HUES48 (cell line): ENCODE data around the gene UNC13D.
"Not testable (repeated sequence)": the region's sequence is repeated elsewhere in the genome, so short reads cannot be mapped to it uniquely, and the experiment has no call there.

Experiments
- H3K27ac ChIP-seq: one replicate; pipeline ENCODE4 v1.7.0; 2013; ENCODE audit warnings: low read depth, low read length, inconsistent platforms
- H3K27me3 ChIP-seq: 2 replicates; pipeline ENCODE4 v1.6.1; 2013; ENCODE audit warnings: mild to moderate bottlenecking, low read length; ENCODE audit not compliant: control insufficient read depth, insufficient read depth
- H3K36me3 ChIP-seq: 2 replicates; pipeline ENCODE4 v1.6.1; 2013; ENCODE audit warnings: low read length; ENCODE audit not compliant: control insufficient read depth, insufficient read depth
- H3K4me1 ChIP-seq: 2 replicates; pipeline ENCODE4 v1.6.1; 2013; ENCODE audit warnings: mild to moderate bottlenecking, low read length; ENCODE audit not compliant: control insufficient read depth, insufficient read depth
- H3K4me3 ChIP-seq: 2 replicates; pipeline ENCODE4 v1.5.1; 2013; ENCODE audit warnings: mild to moderate bottlenecking, low read depth, low read length
- H3K9ac ChIP-seq: 2 replicates; pipeline ENCODE4 v1.6.1; 2013; ENCODE audit warnings: mild to moderate bottlenecking, low read depth, low read length, moderate library complexity
- H3K9me3 ChIP-seq: 2 replicates; pipeline ENCODE4 v1.6.1; 2013; ENCODE audit warnings: low read length; ENCODE audit not compliant: control insufficient read depth, insufficient read depth

Gene UNC13D

DNA sequence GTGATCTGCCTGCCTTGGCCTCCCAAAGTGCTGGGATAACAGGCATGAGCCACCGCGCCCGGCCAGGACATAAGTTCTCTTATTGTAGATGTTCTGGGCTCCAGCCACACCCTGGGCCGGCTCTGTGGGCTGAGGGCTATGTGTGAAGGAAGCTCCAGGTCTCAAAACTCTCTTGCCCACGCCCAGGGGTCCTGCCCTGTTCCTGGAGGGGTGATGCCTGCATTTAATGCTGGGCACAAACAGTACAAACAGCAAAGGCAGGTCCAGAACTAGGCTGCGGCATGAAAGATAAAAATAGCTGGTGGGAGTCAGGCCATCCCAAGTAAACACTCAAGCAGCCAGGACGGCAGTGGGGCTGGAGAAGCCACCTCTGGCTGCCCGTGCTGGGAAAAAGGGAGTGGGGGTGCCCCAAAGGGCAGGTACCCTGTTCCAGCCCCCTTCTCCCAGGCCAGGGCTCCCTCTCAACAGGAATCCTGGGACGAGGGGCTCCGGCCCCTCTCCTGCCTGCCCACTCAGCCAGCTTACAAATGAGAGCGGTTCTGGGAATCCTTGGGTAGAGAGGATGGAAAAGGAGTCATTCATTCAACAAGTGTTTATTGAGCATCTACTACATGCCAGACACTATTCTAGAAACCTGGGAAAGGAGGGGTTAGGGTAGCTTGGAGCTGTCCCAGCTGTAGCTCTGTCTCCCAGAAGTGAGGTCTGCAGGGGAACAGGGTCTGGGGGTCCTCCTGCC lies 29.6 kb upstream of the UNC13D start:
- Histone ChIP-seq H3K9me3 (no peaks in the 10 kb centered on the region), H3K27ac (no peak overlapping the region), H3K4me3 (no peak overlapping the region), H3K4me1 (peaks cover 11% of the 10 kb centered on the region; the same call in 1 of the 2 replicates), H3K36me3 (no peaks in the 10 kb centered on the region), H3K27me3 (peaks cover 21% of the 10 kb centered on the region), H3K9ac (no peak overlapping the region)

DNA sequence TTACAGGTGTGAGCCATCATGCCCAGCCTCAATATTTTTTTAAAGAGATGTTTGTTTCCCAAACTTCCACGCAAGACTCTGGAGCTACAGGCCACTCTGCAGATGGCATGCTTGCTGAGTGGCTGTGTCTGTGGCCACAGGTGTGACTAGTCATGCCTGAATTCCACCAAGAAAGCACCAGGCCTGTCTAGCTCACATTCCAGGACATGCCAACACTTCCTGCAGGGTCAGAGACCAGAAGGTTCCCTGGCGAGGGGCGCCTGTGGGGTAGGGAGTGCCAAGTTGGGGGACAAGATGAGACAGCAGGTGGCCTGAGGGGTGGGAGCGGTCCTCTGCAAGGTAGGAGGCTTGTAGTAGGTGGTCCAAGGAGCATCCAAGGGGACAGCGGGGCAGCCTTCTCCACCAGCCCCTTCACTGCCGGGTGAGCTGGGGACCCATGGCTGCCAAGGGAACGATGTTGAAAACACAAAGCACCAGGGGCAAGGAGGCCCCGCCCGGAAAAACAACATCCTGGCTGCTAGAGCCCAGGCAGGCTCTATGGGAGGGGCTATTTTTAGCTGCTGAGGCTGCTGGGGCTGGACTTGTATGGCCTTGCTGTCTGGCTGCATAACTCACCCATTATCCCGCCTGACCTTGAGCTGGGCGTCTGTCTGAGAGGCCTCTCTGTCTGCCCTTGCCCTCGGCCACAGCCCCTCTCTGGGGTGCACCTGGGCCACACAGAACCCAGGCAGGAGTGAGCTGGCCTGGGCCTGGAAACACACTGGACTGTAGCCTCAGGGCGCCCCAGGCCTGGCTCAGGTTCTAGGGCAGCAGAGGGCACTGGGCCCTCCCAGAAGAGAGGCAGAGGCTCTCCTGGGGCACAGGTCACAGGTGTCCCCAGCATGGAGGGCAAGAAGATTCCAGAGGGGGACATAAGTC lies 28.5 kb upstream of the UNC13D start:
- H3K36me3 ChIP-seq = no peaks in the 10 kb centered on the region
- peaks cover 11% of the 10 kb centered on the region; the same call in 1 of the 2 replicates for H3K4me1 ChIP-seq
- no peak overlapping the region for H3K27ac ChIP-seq
- H3K9me3 ChIP-seq = no peaks in the 10 kb centered on the region
- no peak overlapping the region for H3K9ac ChIP-seq
- peaks cover 12% of the 10 kb centered on the region for H3K27me3 ChIP-seq
- H3K4me3 ChIP-seq = no peak overlapping the region

DNA sequence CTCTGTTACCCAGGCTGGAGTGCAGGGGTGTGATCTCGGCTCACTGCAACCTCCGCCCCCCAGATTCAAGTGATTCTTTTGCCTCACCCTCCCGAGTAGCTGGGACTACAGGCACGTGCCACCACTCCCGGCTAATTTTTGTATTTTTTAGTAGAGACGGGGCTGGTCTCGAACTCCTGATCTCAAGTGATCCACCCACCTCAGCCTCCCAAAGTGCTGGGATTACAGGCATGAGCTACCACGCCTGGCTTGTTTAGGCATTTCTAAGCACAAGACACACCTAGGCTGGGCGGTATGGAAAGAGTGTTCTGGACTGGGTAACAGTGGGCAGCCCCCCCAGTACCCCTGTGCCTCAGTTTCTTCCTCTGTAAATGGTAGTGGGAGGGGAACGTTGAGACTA lies 26.0 kb upstream of the UNC13D start:
- not testable (repeated sequence) for H3K27me3 ChIP-seq, H3K4me1 ChIP-seq, H3K36me3 ChIP-seq, H3K27ac ChIP-seq, H3K9me3 ChIP-seq, H3K9ac ChIP-seq, H3K4me3 ChIP-seq

DNA sequence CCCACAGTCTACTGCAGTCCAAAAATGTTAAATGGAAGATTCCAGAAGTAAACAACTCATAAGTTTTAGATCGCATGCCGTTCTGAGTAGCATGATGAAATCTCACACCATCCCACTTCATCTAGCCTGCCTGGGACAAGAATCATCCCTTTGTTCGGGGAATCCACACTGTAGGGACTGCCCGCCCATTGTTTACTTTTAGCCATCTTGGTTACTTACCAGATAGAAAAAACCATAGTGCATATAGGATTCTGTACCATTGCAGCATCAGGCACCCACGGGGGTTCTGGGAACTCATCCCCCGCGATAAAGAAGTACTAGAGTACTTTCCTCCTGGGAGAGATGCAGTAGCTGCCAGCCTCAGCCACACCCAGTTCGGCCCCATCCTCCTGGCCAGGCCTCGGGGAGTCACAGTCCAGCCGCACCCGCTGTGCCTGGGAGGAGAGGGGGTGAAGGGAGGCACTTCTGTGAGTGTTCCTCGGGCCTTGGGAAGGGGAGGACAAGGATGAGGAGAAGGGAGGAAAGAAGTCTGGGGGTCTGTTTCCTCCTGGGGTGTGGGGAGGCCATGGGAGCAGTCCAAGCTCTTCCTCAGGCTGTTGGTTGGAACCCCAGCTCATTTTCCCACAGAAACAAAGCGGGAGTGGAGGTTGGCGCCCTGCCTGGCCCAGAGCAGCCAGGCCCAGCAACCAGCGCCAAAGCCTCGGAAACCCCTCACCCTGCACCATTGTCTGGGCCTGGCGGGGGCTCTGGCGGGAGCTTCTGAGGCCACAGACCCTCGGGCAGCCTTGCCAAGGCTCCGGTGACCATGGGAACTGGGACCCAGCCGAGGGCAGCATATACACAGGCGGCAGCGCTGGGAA lies 25.3 kb upstream of the UNC13D start:
- H3K27me3 ChIP-seq = no peaks in the 10 kb centered on the region
- H3K27ac ChIP-seq = no peak overlapping the region
- no peak overlapping the region for H3K4me3 ChIP-seq
- H3K4me1 ChIP-seq = no peaks in the 10 kb centered on the region
- no peak overlapping the region for H3K9ac ChIP-seq
- no peaks in the 10 kb centered on the region for H3K9me3 ChIP-seq
- no peaks in the 10 kb centered on the region for H3K36me3 ChIP-seq

DNA sequence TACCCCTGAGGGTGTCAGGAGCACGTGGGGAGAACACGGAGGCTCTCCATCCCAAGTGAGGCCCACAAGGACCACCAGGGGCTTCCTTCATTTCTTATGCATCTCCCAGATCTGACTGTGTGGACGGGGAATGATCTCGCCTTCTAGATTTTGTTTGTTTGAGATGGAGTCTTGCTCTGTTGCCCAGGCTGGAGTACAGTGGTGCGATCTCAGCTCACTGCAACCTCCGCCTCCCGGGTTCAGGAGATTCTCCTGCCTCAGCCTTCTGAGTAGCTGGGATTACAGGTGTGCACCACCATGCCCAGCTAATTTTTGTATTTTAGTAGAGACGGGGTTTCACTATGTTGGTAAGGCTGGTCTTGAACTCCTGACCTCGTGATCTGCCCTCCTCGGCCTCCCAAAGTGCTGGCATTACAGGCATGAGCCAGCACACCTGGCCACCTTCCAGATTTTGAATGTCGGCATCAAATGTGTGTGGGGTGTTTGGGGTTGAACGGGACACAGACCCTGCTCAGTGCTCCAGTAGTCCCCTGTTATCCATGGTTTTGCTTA lies 24.6 kb upstream of the UNC13D start:
- H3K4me3 ChIP-seq, H3K9ac ChIP-seq, H3K27ac ChIP-seq, H3K4me1 ChIP-seq, H3K36me3 ChIP-seq, H3K27me3 ChIP-seq, H3K9me3 ChIP-seq: not testable (repeated sequence)

DNA sequence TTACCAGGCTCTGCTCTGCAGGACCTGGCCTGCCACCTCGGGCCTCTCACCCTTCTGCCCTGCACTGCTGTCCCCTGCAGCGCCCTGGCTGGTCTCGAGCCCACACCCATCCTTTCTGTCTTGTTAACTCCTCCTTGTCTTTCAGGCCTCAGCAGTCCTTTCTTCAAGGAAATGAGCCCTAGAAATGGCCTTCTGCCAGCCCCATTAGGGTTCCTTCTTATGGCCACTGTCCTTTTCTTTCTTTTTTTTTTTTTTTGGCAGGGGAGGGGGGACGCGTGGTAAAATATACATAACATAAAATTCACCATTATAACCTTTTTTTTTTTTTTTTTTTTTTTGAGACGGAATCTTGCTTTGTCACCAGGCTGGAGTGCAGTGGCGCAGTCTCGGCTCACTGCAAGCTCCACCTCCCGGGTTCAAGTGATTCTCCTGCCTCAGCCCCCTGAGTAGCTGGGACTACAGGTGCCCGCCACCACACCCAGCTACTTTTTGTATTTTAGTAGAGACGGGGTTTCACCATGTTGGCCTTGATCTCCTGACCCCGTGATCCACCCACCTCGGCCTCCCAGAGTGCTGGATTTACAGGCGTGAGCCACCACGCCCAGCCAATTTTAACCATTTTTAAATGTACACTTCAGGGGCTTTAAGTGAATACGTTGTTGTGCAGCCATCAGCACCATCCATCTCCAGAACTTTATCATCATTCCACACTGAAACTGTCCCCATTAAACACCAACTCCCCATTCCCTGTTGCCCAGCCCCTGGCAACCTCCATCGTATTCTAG lies 21.4 kb upstream of the UNC13D start:
- not testable (repeated sequence) for H3K27me3 ChIP-seq, H3K27ac ChIP-seq, H3K4me1 ChIP-seq, H3K9ac ChIP-seq, H3K36me3 ChIP-seq, H3K4me3 ChIP-seq, H3K9me3 ChIP-seq

DNA sequence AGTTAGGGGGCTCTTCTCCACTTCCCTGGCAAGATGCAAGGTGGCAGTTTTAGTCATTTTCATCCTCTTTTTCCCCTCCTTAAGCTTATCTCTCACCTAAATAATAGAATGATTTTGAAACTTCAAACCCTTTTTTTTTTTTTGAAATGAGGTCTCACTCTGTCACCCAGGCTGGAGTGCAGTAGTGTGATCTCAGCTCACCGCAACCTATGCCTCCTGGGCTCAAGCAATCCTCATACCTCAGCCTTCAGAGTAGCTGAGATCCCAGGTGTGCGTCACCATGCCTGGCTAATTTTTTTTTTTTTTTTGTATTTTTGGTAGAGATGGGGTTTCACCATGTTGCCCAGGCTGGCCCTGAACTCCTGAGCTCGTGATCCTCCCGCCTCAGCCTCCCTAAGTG lies 20.7 kb upstream of the UNC13D start:
- not testable (repeated sequence) for H3K9ac ChIP-seq, H3K4me3 ChIP-seq, H3K4me1 ChIP-seq, H3K27me3 ChIP-seq, H3K27ac ChIP-seq, H3K9me3 ChIP-seq, H3K36me3 ChIP-seq

DNA sequence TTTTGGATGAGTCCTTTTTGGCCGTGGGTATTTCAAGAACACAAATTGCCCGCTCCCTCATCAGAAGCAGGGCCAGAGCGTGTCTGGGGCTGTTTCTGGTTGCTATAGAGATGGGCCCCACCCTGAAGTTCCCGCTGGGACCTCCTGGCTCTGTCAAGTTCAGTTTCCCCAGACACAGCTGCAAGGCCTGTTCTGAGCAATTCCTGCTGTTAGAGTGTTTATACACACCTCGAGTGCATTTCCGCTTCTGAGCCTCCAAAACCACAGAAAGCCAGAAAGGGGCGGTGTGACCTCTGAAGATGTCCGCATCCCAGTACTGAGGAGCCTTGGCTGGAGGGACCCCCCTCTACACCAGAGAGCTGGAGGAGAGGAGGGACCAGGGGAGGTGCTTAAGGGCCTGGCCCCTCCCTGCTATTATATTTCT lies 20.3 kb upstream of the UNC13D start:
- H3K4me3 ChIP-seq = no peak overlapping the region

DNA sequence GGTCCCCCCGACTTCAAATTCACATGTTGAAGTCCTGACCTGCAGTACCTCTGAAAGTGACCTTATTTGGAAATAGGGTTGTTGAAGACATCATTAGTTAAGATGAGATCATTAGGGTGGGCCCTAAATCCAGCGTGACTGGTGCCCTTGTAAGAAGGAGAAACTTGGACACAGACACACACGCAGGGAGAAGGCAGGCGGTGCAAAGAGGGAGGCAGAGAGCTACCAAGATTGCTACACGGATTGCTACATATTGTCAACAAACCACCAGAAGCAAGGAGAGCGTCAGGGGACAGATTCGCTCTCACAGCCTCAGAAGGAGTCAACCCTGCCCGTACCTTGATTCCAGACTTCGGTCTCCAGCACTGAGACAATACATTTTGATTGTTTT lies 17.7 kb upstream of the UNC13D start:
- Histone ChIP-seq H3K9me3 (no peaks in the 10 kb centered on the region), H3K4me3 (no peak overlapping the region), H3K4me1 (no peaks in the 10 kb centered on the region), H3K36me3 (no peaks in the 10 kb centered on the region), H3K9ac (no peak overlapping the region), H3K27ac (no peak overlapping the region), H3K27me3 (no peaks in the 10 kb centered on the region)

More for the DNA sequence above, 20.3 kb upstream of the UNC13D start:
- no peaks in the 10 kb centered on the region for H3K36me3 ChIP-seq
- no peaks in the 10 kb centered on the region for H3K4me1 ChIP-seq
- no peaks in the 10 kb centered on the region for H3K9me3 ChIP-seq
- no peaks in the 10 kb centered on the region for H3K27me3 ChIP-seq
- no peak overlapping the region for H3K9ac ChIP-seq
- H3K27ac ChIP-seq = no peak overlapping the region

DNA sequence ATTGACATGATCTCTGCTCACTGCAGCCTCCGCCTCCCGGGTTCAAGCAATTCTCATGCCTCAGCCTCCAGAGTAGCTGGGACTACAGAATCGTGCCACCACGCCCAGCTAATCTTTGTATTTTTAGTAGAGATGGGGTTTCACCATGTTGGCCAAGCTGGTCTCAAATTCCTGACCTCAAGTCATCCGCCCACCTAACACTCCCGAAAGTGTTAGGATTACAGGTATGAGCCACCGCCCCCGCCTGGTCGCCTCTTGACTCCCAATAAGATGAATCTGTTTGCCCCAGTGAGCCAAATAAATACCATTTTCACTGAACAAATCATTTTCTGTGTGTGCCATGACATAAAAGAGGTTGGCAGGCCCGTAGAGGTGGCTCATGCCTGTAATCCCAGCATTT lies 15.2 kb upstream of the UNC13D start:
- H3K4me3 ChIP-seq, H3K9ac ChIP-seq, H3K4me1 ChIP-seq, H3K27me3 ChIP-seq, H3K27ac ChIP-seq, H3K36me3 ChIP-seq, H3K9me3 ChIP-seq: not testable (repeated sequence)
